Activated CD8-positive, alpha-beta memory T cell treated with anti-CD3 and anti-CD28 coated beads, Interleukin-2, amount 10 ng/mL, durations not matched to agents 7 days and 5 days (primary cell): ENCODE results near the gene PLTP. TPM values are rescaled to one million over a fixed set of nuclear protein-coding genes. Genes with fewer than 3 reads are reported as not detected.
A peak's percentile ranks its signal among the peaks of the same experiment; 100 is the strongest.
"Not testable (repeated sequence)": the region's sequence is repeated elsewhere in the genome, so short reads cannot be mapped to it uniquely, and the experiment has no call there.

ENCODE experiments used
- ATAC-seq: fragments of 150-1000 bp; cut with Tn5 transposase; one replicate; pipeline ENCODE4 v1.10.0; 2021; ENCODE audit warnings: moderate library complexity
- CTCF ChIA-PET: fragments of 350-600 bp; sonication (Branson Sonifier 250); formaldehyde crosslinking; loops from one replicate; lab custom pipeline; 2021; ENCODE audit warnings: antibody characterized with exemption; lab: Charles Lee
- DNase-seq: peaks from one replicate; pipeline ENCODE4 v3.0.0-alpha.2; 2020
- H3K27ac Mint-ChIP-seq: one replicate; pipeline ENCODE4 v1.8.0; 2021; ENCODE audit warnings: mild to moderate bottlenecking, mixed read lengths
- H3K27me3 Mint-ChIP-seq: one replicate; pipeline ENCODE4 v1.8.0; 2021; ENCODE audit warnings: mixed read lengths
- H3K36me3 Mint-ChIP-seq: one replicate; pipeline ENCODE4 v1.8.0; 2021; ENCODE audit warnings: mild to moderate bottlenecking, mixed read lengths
- H3K4me1 Mint-ChIP-seq: one replicate; pipeline ENCODE4 v1.8.0; 2021; ENCODE audit warnings: mixed read lengths
- H3K4me3 Mint-ChIP-seq: one replicate; pipeline ENCODE4 v1.8.0; 2021; ENCODE audit warnings: mild to moderate bottlenecking, moderate library complexity, mixed read lengths
- H3K9me3 Mint-ChIP-seq: one replicate; pipeline ENCODE4 v1.8.0; 2022; ENCODE audit warnings: low read depth, mixed read lengths
- total RNA-seq, 2 experiments: library from RNA; stranded (reverse); gene quantifications; one replicate each; pipeline ENCODE4 v1.2.3, GENCODE V29; 2021

PLTP gene
- total RNA-seq, 2 experiments from 2014 or later: 3.2 to 3.3 TPM

- DNase-seq (no peak), ATAC-seq (no peak)
- H3K9me3 Mint-ChIP-seq: no peaks in the 10 kb centered on the region
- H3K4me3 Mint-ChIP-seq: no peak overlapping the region
- H3K27ac Mint-ChIP-seq: no peak overlapping the region
- CTCF ChIA-PET: interaction anchor here (9.2 kb wide), 1 partner anchor 28 kb away, joined by 114 read pairs; the partner anchor contains the start of gene ZNF335
- H3K36me3 Mint-ChIP-seq: peaks cover 40% of the 10 kb centered on the region
- peaks cover 46% of the 10 kb centered on the region for H3K4me1 Mint-ChIP-seq
- no peaks in the 10 kb centered on the region for H3K27me3 Mint-ChIP-seq
Measured at GRCh38 chr20:45940053-45940452, 28.1 kb upstream of the PLTP start.

- no peak for DNase-seq
- H3K4me3 Mint-ChIP-seq: no peak overlapping the region
- no peaks in the 10 kb centered on the region for H3K9me3 Mint-ChIP-seq
- no peak overlapping the region for H3K27ac Mint-ChIP-seq
- no peaks in the 10 kb centered on the region for H3K27me3 Mint-ChIP-seq
- H3K36me3 Mint-ChIP-seq: peaks cover 29% of the 10 kb centered on the region
- ATAC-seq: no peak
- CTCF ChIA-PET: interaction anchor here (1.2 to 9.2 kb wide), 3 partner anchors 11 to 140 kb away, joined by 3 to 114 read pairs (median 3); partner anchors contain the start of gene ZNF335
- peaks cover 35% of the 10 kb centered on the region for H3K4me1 Mint-ChIP-seq
Measured at GRCh38 chr20:45938727-45939438, 26.9 kb upstream of the PLTP start.

- H3K4me3 Mint-ChIP-seq: no peak overlapping the region
- H3K27me3 Mint-ChIP-seq: no peaks in the 10 kb centered on the region
- DNase-seq (no peak), ATAC-seq (no peak)
- CTCF ChIA-PET: interaction anchor here (1.1 to 9.2 kb wide), 5 partner anchors 9 to 114 kb away, joined by 3 to 114 read pairs (median 3); partner anchors contain the start of gene ZNF335
- H3K27ac Mint-ChIP-seq: peak overlapping the region; percentile 71
- H3K4me1 Mint-ChIP-seq: peaks cover 35% of the 10 kb centered on the region
- H3K9me3 Mint-ChIP-seq: no peaks in the 10 kb centered on the region
- peaks cover 21% of the 10 kb centered on the region for H3K36me3 Mint-ChIP-seq
Measured at GRCh38 chr20:45937765-45938164, 25.8 kb upstream of the PLTP start.

GRCh38 chr20:45935416-45936046 is 23.6 kb upstream of the PLTP start:
- DNase-seq: no peak
- H3K9me3 Mint-ChIP-seq: no peaks in the 10 kb centered on the region
- peak overlapping the region; percentile 88 for H3K27ac Mint-ChIP-seq
- CTCF ChIA-PET: interaction anchor here (0.6 to 9.2 kb wide), 8 partner anchors 11 to 145 kb away, joined by 3 to 114 read pairs (median 4); partner anchors contain the start of genes CTSA, NEURL2 and ZNF335
- H3K4me1 Mint-ChIP-seq: peaks cover 35% of the 10 kb centered on the region
- peaks cover 20% of the 10 kb centered on the region for H3K36me3 Mint-ChIP-seq
- H3K27me3 Mint-ChIP-seq: no peaks in the 10 kb centered on the region
- peak; percentile 13 for ATAC-seq
- H3K4me3 Mint-ChIP-seq: peak overlapping the region; percentile 96

- Mint-ChIP-seq H3K27me3 (no peaks in the 10 kb centered on the region), H3K4me1 (peaks cover 35% of the 10 kb centered on the region), H3K4me3 (peak within 1 kb of the TSS; percentile 96), H3K9me3 (no peaks in the 10 kb centered on the region), H3K27ac (peak within 1 kb of the TSS; percentile 98), H3K36me3 (peaks cover 20% of the 10 kb centered on the region)
- DNase-seq (peak; percentile 98), ATAC-seq (peak; percentile 86)
- CTCF ChIA-PET: interaction anchor here (0.8 to 9.2 kb wide), 14 partner anchors 10 to 136 kb away, joined by 3 to 114 read pairs (median 5); partner anchors contain the start of genes CTSA, NEURL2, UBE2C and ZNF335
Measured at GRCh38 chr20:45934586-45935415, 22.8 kb upstream of the PLTP start, which contains the start of gene PCIF1. Gene PCIF1, plus strand, starts transcription at chr20:45934683. Its CDS starts 4,317 bp downstream, at chr20:45939000.

- H3K9me3 Mint-ChIP-seq: no peaks in the 10 kb centered on the region
- peaks cover 15% of the 10 kb centered on the region for H3K36me3 Mint-ChIP-seq
- ATAC-seq: peak; percentile 28
- peak overlapping the region; percentile 96 for H3K4me3 Mint-ChIP-seq
- DNase-seq: no peak
- H3K27ac Mint-ChIP-seq: peak overlapping the region; percentile 98
- CTCF ChIA-PET: interaction anchor here (0.7 to 9.2 kb wide), 22 partner anchors 8 to 134 kb away, joined by 3 to 114 read pairs (median 5); partner anchors contain the start of genes CTSA, NEURL2, UBE2C and ZNF335
- H3K4me1 Mint-ChIP-seq: peaks cover 31% of the 10 kb centered on the region
- H3K27me3 Mint-ChIP-seq: no peaks in the 10 kb centered on the region
Measured at GRCh38 chr20:45934046-45934585, 22.2 kb upstream of the PLTP start.

GRCh38 chr20:45933266-45934045 is 21.5 kb upstream of the PLTP start:
- ATAC-seq: peak; percentile 28
- peak; percentile 84 for DNase-seq
- H3K36me3 Mint-ChIP-seq: peaks cover 12% of the 10 kb centered on the region
- H3K4me1 Mint-ChIP-seq: peaks cover 30% of the 10 kb centered on the region
- no peaks in the 10 kb centered on the region for H3K9me3 Mint-ChIP-seq
- H3K27me3 Mint-ChIP-seq: no peaks in the 10 kb centered on the region
- peak overlapping the region; percentile 96 for H3K4me3 Mint-ChIP-seq
- peak overlapping the region; percentile 98 for H3K27ac Mint-ChIP-seq
- CTCF ChIA-PET: interaction anchor here (0.5 to 9.2 kb wide), 21 partner anchors 9 to 134 kb away, joined by 3 to 114 read pairs (median 5); partner anchors contain the start of genes CTSA, NEURL2 and ZNF335

- H3K27ac Mint-ChIP-seq, H3K27me3 Mint-ChIP-seq, ATAC-seq, H3K36me3 Mint-ChIP-seq, H3K4me3 Mint-ChIP-seq, H3K9me3 Mint-ChIP-seq, DNase-seq: not testable (repeated sequence)
- CTCF ChIA-PET: interaction anchor here (1.0 to 1.5 kb wide), 2 partner anchors 39 to 133 kb away, joined by 4 to 5 read pairs; no protein-coding TSS in a partner anchor
- H3K4me1 Mint-ChIP-seq: peaks cover 14% of the 10 kb centered on the region
Measured at GRCh38 chr20:45931680-45932079, 19.7 kb upstream of the PLTP start.

- no peak for DNase-seq
- no peaks in the 10 kb centered on the region for H3K36me3 Mint-ChIP-seq
- CTCF ChIA-PET: interaction anchor here (0.7 to 1.2 kb wide), 2 partner anchors 60 to 1357 kb away, joined by 3 read pairs; no protein-coding TSS in a partner anchor
Measured at GRCh38 chr20:45927071-45927878, 15.3 kb upstream of the PLTP start.

GRCh38 chr20:45926731-45927070 is 14.7 kb upstream of the PLTP start:
- Mint-ChIP-seq H3K36me3 (no peaks in the 10 kb centered on the region), H3K9me3 (no peaks in the 10 kb centered on the region), H3K4me1 (no peaks in the 10 kb centered on the region), H3K27ac (no peak overlapping the region), H3K4me3 (no peak overlapping the region), H3K27me3 (peaks cover 4% of the 10 kb centered on the region)
- DNase-seq (no peak), ATAC-seq (no peak)
- CTCF ChIA-PET: interaction anchor here (1.2 kb wide), 1 partner anchor 60 kb away, joined by 3 read pairs; no protein-coding TSS in a partner anchor

More at GRCh38 chr20:45927071-45927878, 15.3 kb upstream of the PLTP start:
- peaks cover 3% of the 10 kb centered on the region for H3K27me3 Mint-ChIP-seq
- no peaks in the 10 kb centered on the region for H3K4me1 Mint-ChIP-seq
- no peak overlapping the region for H3K27ac Mint-ChIP-seq
- ATAC-seq: no peak
- no peak overlapping the region for H3K4me3 Mint-ChIP-seq
- H3K9me3 Mint-ChIP-seq: no peaks in the 10 kb centered on the region

GRCh38 chr20:45925821-45926506 is 14.0 kb upstream of the PLTP start:
- CTCF ChIA-PET: interaction anchor here (0.8 to 1.2 kb wide), 3 partner anchors 43 to 61 kb away, joined by 3 read pairs; no protein-coding TSS in a partner anchor

More at GRCh38 chr20:45925821-45926506, 14.0 kb upstream of the PLTP start:
- no peak overlapping the region for H3K27ac Mint-ChIP-seq
- no peaks in the 10 kb centered on the region for H3K4me1 Mint-ChIP-seq
- no peaks in the 10 kb centered on the region for H3K9me3 Mint-ChIP-seq
- H3K36me3 Mint-ChIP-seq: no peaks in the 10 kb centered on the region
- no peak for ATAC-seq
- H3K4me3 Mint-ChIP-seq: no peak overlapping the region
- H3K27me3 Mint-ChIP-seq: peaks cover 12% of the 10 kb centered on the region
- DNase-seq: no peak
